Endothelial cell (in vitro differentiated cells): ENCODE results near the gene TRIM67. TPM values are rescaled to one million over a fixed set of nuclear protein-coding genes. Genes with fewer than 3 reads are reported as not detected.

Experiments
- DNase-seq: peaks from one replicate; pipeline ENCODE4 v3.0.0; 2021; ENCODE audit warnings: low spot score
- H3K27ac Mint-ChIP-seq: one replicate; pipeline ENCODE4 v1.8.0; 2021; ENCODE audit warnings: mixed read lengths, inconsistent platforms; ENCODE audit not compliant: unreplicated experiment
- H3K27me3 Mint-ChIP-seq: one replicate; pipeline ENCODE4 v1.8.0; 2021; ENCODE audit warnings: mild to moderate bottlenecking, moderate library complexity, mixed read lengths, inconsistent platforms; ENCODE audit not compliant: unreplicated experiment
- H3K36me3 Mint-ChIP-seq: one replicate; pipeline ENCODE4 v1.8.0; 2021; ENCODE audit warnings: mild to moderate bottlenecking, low read depth, mixed read lengths, inconsistent platforms; ENCODE audit not compliant: unreplicated experiment
- H3K4me1 Mint-ChIP-seq: one replicate; pipeline ENCODE4 v1.8.0; 2021; ENCODE audit warnings: mild to moderate bottlenecking, mixed read lengths, inconsistent platforms; ENCODE audit not compliant: unreplicated experiment
- H3K4me3 Mint-ChIP-seq: one replicate; pipeline ENCODE4 v1.8.0; 2021; ENCODE audit warnings: mild to moderate bottlenecking, mixed read lengths, inconsistent platforms; ENCODE audit not compliant: unreplicated experiment
- H3K9me3 Mint-ChIP-seq: one replicate; pipeline ENCODE4 v1.8.0; 2021; ENCODE audit warnings: mixed read lengths, inconsistent platforms; ENCODE audit not compliant: unreplicated experiment
- total RNA-seq: library from RNA; stranded (reverse); fragmentation: NEBNext Ultra II Directional; extraction: Animal tissue kit (Norgen Biotek cat#: 25700); gene quantifications from one replicate; pipeline ENCODE4 v1.2.1, GENCODE V29; 2021; ENCODE audit not compliant: unreplicated experiment
- TF ChIP-seq, protein P1 (sequence below): fragments of 200-600 bp; sonication (generic); IDR thresholded peaks from one replicate; pipeline ENCODE4 v1.5.0; 2021; ENCODE audit warnings: antibody characterized with exemption; ENCODE audit not compliant: unreplicated experiment

Gene TRIM67
- total RNA-seq, 1 donor from 2014 or later: 0.26 TPM

GRCh38 chr1:231134624-231135023 lies 27.2 kb upstream of the TRIM67 start:
- no peaks in the 10 kb centered on the region for H3K36me3 Mint-ChIP-seq
- no peak overlapping the region for H3K27ac Mint-ChIP-seq
- no peak overlapping the region for H3K4me3 Mint-ChIP-seq
- no peak for DNase-seq
- peaks cover 3% of the 10 kb centered on the region for H3K27me3 Mint-ChIP-seq
- TF ChIP-seq, protein P1, sequence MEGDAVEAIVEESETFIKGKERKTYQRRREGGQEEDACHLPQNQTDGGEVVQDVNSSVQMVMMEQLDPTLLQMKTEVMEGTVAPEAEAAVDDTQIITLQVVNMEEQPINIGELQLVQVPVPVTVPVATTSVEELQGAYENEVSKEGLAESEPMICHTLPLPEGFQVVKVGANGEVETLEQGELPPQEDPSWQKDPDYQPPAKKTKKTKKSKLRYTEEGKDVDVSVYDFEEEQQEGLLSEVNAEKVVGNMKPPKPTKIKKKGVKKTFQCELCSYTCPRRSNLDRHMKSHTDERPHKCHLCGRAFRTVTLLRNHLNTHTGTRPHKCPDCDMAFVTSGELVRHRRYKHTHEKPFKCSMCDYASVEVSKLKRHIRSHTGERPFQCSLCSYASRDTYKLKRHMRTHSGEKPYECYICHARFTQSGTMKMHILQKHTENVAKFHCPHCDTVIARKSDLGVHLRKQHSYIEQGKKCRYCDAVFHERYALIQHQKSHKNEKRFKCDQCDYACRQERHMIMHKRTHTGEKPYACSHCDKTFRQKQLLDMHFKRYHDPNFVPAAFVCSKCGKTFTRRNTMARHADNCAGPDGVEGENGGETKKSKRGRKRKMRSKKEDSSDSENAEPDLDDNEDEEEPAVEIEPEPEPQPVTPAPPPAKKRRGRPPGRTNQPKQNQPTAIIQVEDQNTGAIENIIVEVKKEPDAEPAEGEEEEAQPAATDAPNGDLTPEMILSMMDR: no peak
- H3K4me1 Mint-ChIP-seq: peaks cover 4% of the 10 kb centered on the region
- no peaks in the 10 kb centered on the region for H3K9me3 Mint-ChIP-seq

DNA sequence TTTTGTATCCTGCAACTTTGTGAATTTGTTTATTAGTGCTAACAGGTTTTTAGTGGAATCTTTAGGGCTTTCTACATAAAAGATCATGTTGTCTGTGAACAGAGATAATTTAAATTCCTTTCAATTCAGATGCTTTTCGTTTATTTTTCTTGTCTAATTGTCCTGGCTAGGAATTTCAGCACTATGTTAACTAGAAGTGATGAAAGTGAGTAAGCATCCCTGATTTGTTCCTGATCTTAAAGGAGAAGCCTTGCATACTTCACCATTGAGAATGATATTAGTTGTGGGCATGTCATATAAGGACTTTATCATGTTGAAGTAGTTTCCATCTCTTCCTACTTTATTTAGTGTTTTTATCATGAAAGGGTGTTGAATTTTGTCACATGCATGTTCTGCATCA lies 23.6 kb upstream of the TRIM67 start:
- H3K36me3 Mint-ChIP-seq: no peaks in the 10 kb centered on the region
- TF ChIP-seq, protein P1: no peak
- H3K27ac Mint-ChIP-seq: no peak overlapping the region
- no peak for DNase-seq
- H3K27me3 Mint-ChIP-seq: no peaks in the 10 kb centered on the region
- H3K9me3 Mint-ChIP-seq: no peaks in the 10 kb centered on the region
- peaks cover 8% of the 10 kb centered on the region for H3K4me1 Mint-ChIP-seq
- H3K4me3 Mint-ChIP-seq: no peak overlapping the region

GRCh38 chr1:231139125-231139649 lies 22.7 kb upstream of the TRIM67 start:
- no peaks in the 10 kb centered on the region for H3K36me3 Mint-ChIP-seq
- TF ChIP-seq, protein P1: no peak
- no peak overlapping the region for H3K4me3 Mint-ChIP-seq
- H3K9me3 Mint-ChIP-seq: no peaks in the 10 kb centered on the region
- peaks cover 8% of the 10 kb centered on the region for H3K4me1 Mint-ChIP-seq
- DNase-seq: no peak
- no peak overlapping the region for H3K27ac Mint-ChIP-seq
- no peaks in the 10 kb centered on the region for H3K27me3 Mint-ChIP-seq

GRCh38 chr1:231139659-231140654 lies 21.9 kb upstream of the TRIM67 start:
- TF ChIP-seq, protein P1: no peak
- peaks cover 8% of the 10 kb centered on the region for H3K4me1 Mint-ChIP-seq
- H3K9me3 Mint-ChIP-seq: no peaks in the 10 kb centered on the region
- no peak for DNase-seq
- H3K4me3 Mint-ChIP-seq: no peak overlapping the region
- H3K36me3 Mint-ChIP-seq: no peaks in the 10 kb centered on the region
- no peaks in the 10 kb centered on the region for H3K27me3 Mint-ChIP-seq
- H3K27ac Mint-ChIP-seq: no peak overlapping the region
